Neural cell (in vitro differentiated cells): ENCODE measurements around the gene MAP3K7. TPM values are rescaled to one million over a fixed set of nuclear protein-coding genes. Genes with fewer than 3 reads are reported as not detected.

Experiments used
- H2AFZ ChIP-seq: fragments of 200-600, 300-800 bp; sonication (generic), shearing (Covaris generic); 2 replicates; pipeline ENCODE4 v1.6.0; 2014; ENCODE audit warnings: low read depth, mild to moderate bottlenecking, antibody characterized with exemption, low read length, moderate library complexity
- H3F3A ChIP-seq: fragments of 200-600 bp; shearing (Covaris generic); 2 replicates; pipeline ENCODE4 v1.6.1; 2016; ENCODE audit warnings: mild to moderate bottlenecking, moderate library complexity, mixed read lengths, antibody characterized with exemption, low read length; ENCODE audit not compliant: insufficient read depth, poor library complexity, severe bottlenecking
- H3K27ac ChIP-seq: fragments of 200-600, 300-800 bp; sonication (generic), shearing (Covaris generic); 2 replicates; pipeline ENCODE4 v1.5.1; 2014; ENCODE audit warnings: mild to moderate bottlenecking, low read length, moderate library complexity
- H3K27me3 ChIP-seq: fragments of 300-800, 200-600 bp; sonication (generic), shearing (Covaris generic); 2 replicates; pipeline ENCODE4 v1.6.0; 2014; ENCODE audit warnings: mild to moderate bottlenecking, low read depth, low read length, moderate library complexity; ENCODE audit not compliant: insufficient read depth
- H3K36me3 ChIP-seq: fragments of 300-800, 200-600 bp; sonication (generic), shearing (Covaris generic); 2 replicates; pipeline ENCODE4 v1.5.1; 2014; ENCODE audit warnings: mild to moderate bottlenecking, antibody characterized with exemption, low read length, moderate library complexity; ENCODE audit not compliant: insufficient read depth
- H3K4me2 ChIP-seq: fragments of 300-800, 200-600 bp; sonication (generic), shearing (Covaris generic); 2 replicates; pipeline ENCODE4 v1.6.0; 2014; ENCODE audit warnings: mild to moderate bottlenecking, low read length
- H3K4me3 ChIP-seq: fragments of 300-800, 200-600 bp; sonication (generic), shearing (Covaris generic); 2 replicates; pipeline ENCODE4 v1.5.1; 2014; ENCODE audit warnings: mild to moderate bottlenecking, low read length, moderate library complexity
- H3K79me2 ChIP-seq: fragments of 200-600 bp; shearing (Covaris generic); replicated peaks from 2 replicates; pipeline ENCODE4 v1.6.0; 2014; ENCODE audit warnings: mild to moderate bottlenecking, low read length, moderate library complexity; ENCODE audit not compliant: insufficient read depth
- H3K9ac ChIP-seq: fragments of 300-800, 200-600 bp; sonication (generic), shearing (Covaris generic); 2 replicates; pipeline ENCODE4 v1.6.1; 2016; ENCODE audit warnings: mild to moderate bottlenecking, low read length, mixed read lengths
- H3K9me2 ChIP-seq: fragments of 200-600 bp; shearing (Covaris generic); 2 replicates; pipeline ENCODE4 v1.6.1; 2016; ENCODE audit warnings: mild to moderate bottlenecking, low read length, mixed read lengths; ENCODE audit not compliant: insufficient read depth
- H3K9me3 ChIP-seq: fragments of 200-600, 300-800 bp; sonication (generic), shearing (Covaris generic); 2 replicates; pipeline ENCODE4 v1.6.1; 2016; ENCODE audit warnings: mild to moderate bottlenecking, mixed run types, low read length, moderate library complexity, mixed read lengths
- H4K20me1 ChIP-seq: fragments of 200-600 bp; shearing (Covaris generic); 2 replicates; pipeline ENCODE4 v1.6.1; 2016; ENCODE audit warnings: mild to moderate bottlenecking, mixed run types; ENCODE audit not compliant: insufficient read depth
- EP300 ChIP-seq: fragments of 450-650 bp; conservative IDR thresholded peaks from 2 replicates; pipeline ENCODE4 v1.6.1; 2014; ENCODE audit warnings: antibody characterized with exemption, mild to moderate bottlenecking, moderate library complexity; ENCODE audit not compliant: poor library complexity, severe bottlenecking
- EZH2 ChIP-seq: fragments of 200-600, 300-800 bp; shearing (Covaris generic), sonication (generic); IDR thresholded peaks from 2 replicates; pipeline ENCODE4 v1.6.1; 2014; ENCODE audit warnings: antibody characterized with exemption, low read length, borderline replicate concordance, mild to moderate bottlenecking; ENCODE audit not compliant: insufficient read depth, poor library complexity, severe bottlenecking
- MXI1 ChIP-seq: fragments of 450-650 bp; conservative IDR thresholded peaks from 2 replicates; pipeline ENCODE4 v1.6.1; 2014; ENCODE audit warnings: antibody characterized with exemption, mild to moderate bottlenecking; ENCODE audit not compliant: poor library complexity, severe bottlenecking
- POLR2AphosphoS5 ChIP-seq: IDR thresholded peaks from 2 replicates; pipeline ENCODE4 v1.6.1; 2012
- RAD21 ChIP-seq: fragments of 450-650 bp; conservative IDR thresholded peaks from 2 replicates; pipeline ENCODE4 v1.6.1; 2014; ENCODE audit warnings: antibody characterized with exemption, mild to moderate bottlenecking, moderate library complexity
- SMC3 ChIP-seq: fragments of 450-650 bp; conservative IDR thresholded peaks from 2 replicates; pipeline ENCODE4 v1.6.1; 2014; ENCODE audit warnings: antibody characterized with exemption, mild to moderate bottlenecking, moderate library complexity; ENCODE audit not compliant: poor library complexity
- TAF1 ChIP-seq: IDR thresholded peaks from 2 replicates; pipeline ENCODE4 v1.6.1; 2012; ENCODE audit warnings: low read depth
- polyA plus RNA-seq: library from polyadenylated mRNA; depleted of rRNA; stranded (reverse); fragments of >200 nt; gene quantifications from 2 replicates; pipeline ENCODE4 v1.2.3, GENCODE V29; 2014
- TF ChIP-seq, protein P1 (sequence below): fragments of 450-650 bp; IDR thresholded peaks from 2 replicates; pipeline ENCODE4 v1.5.1; 2014; ENCODE audit warnings: antibody characterized with exemption, mild to moderate bottlenecking, moderate library complexity; ENCODE audit not compliant: poor library complexity, severe bottlenecking
- TF ChIP-seq, protein P2 (sequence below): IDR thresholded peaks from 2 replicates; pipeline ENCODE4 v1.6.1; 2012; ENCODE audit warnings: borderline replicate concordance

Gene MAP3K7
- polyA plus RNA-seq, 1 donor from 2014 or later, result 71.6 TPM

DNA sequence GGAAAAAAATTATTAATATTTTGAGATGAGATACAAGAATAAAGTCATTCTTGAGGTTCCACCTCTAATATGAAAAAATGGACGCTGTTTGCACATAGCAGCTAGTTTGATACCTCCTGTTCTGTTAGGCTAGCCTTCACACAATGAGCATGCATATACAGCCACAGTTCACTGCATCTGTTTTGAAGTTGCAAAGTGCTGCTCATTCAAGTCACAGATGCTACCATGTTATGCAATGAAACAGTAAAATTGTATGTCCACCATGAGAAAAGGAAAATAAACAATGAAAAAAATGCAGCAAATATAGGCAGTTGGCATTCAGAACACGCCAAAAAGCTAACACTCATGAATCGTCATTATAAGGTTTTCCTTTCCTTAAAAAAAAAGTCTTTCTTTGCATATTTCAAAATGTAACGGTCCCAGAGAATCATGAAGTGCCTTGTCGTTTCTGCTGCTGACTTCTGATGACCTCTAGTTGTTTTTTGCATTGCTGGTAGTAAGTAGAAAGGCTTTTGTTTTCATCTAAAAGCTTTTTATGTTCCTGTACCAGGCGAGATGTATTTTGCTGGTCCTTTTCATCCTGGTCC, 70.7 kb downstream of the MAP3K7 start:
- no peak overlapping the region for H3K9ac ChIP-seq
- H3K27me3 ChIP-seq, result no peaks in the 10 kb centered on the region
- H3K9me3 ChIP-seq, result no peaks in the 10 kb centered on the region
- TF ChIP-seq RAD21 (no peak), EZH2 (no peak), EP300 (no peak), MXI1 (no peak), SMC3 (no peak), POLR2AphosphoS5 (no peak), TAF1 (no peak)
- TF ChIP-seq, protein P1, sequence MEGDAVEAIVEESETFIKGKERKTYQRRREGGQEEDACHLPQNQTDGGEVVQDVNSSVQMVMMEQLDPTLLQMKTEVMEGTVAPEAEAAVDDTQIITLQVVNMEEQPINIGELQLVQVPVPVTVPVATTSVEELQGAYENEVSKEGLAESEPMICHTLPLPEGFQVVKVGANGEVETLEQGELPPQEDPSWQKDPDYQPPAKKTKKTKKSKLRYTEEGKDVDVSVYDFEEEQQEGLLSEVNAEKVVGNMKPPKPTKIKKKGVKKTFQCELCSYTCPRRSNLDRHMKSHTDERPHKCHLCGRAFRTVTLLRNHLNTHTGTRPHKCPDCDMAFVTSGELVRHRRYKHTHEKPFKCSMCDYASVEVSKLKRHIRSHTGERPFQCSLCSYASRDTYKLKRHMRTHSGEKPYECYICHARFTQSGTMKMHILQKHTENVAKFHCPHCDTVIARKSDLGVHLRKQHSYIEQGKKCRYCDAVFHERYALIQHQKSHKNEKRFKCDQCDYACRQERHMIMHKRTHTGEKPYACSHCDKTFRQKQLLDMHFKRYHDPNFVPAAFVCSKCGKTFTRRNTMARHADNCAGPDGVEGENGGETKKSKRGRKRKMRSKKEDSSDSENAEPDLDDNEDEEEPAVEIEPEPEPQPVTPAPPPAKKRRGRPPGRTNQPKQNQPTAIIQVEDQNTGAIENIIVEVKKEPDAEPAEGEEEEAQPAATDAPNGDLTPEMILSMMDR, result no peak
- TF ChIP-seq, protein P2, sequence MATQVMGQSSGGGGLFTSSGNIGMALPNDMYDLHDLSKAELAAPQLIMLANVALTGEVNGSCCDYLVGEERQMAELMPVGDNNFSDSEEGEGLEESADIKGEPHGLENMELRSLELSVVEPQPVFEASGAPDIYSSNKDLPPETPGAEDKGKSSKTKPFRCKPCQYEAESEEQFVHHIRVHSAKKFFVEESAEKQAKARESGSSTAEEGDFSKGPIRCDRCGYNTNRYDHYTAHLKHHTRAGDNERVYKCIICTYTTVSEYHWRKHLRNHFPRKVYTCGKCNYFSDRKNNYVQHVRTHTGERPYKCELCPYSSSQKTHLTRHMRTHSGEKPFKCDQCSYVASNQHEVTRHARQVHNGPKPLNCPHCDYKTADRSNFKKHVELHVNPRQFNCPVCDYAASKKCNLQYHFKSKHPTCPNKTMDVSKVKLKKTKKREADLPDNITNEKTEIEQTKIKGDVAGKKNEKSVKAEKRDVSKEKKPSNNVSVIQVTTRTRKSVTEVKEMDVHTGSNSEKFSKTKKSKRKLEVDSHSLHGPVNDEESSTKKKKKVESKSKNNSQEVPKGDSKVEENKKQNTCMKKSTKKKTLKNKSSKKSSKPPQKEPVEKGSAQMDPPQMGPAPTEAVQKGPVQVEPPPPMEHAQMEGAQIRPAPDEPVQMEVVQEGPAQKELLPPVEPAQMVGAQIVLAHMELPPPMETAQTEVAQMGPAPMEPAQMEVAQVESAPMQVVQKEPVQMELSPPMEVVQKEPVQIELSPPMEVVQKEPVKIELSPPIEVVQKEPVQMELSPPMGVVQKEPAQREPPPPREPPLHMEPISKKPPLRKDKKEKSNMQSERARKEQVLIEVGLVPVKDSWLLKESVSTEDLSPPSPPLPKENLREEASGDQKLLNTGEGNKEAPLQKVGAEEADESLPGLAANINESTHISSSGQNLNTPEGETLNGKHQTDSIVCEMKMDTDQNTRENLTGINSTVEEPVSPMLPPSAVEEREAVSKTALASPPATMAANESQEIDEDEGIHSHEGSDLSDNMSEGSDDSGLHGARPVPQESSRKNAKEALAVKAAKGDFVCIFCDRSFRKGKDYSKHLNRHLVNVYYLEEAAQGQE, result no peak
- H3K27ac ChIP-seq, result no peak overlapping the region
- no peak overlapping the region for H2AFZ ChIP-seq
- H3K9me2 ChIP-seq, result no peaks in the 10 kb centered on the region
- peaks cover 19% of the 10 kb centered on the region for H3K36me3 ChIP-seq
- H3K4me2 ChIP-seq, result no peak overlapping the region
- H4K20me1 ChIP-seq, result no peaks in the 10 kb centered on the region
- no peak overlapping the region for H3K4me3 ChIP-seq
- H3K79me2 ChIP-seq, result no peaks in the 10 kb centered on the region
- H3F3A ChIP-seq, result no peaks in the 10 kb centered on the region

DNA sequence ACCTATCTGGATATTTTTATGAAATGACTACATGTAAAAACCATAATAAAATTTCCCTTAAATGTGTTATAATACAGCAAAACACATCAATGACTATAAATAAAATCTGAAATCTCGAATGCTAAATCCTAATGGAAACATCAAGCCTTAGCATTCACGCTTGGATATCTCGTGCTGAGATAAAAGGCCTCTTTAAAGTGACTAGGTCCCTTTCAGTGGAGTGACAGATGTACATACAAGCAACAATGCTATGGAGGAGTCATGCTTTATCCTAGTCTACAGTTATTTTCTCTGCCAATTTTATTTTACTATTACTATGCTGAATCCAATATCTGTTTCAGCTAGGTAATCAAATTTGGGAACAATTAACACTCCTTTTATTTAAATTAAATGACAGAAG, 72.4 kb downstream of the MAP3K7 start:
- Histone ChIP-seq H3K79me2 (no peaks in the 10 kb centered on the region), H3K27ac (no peak overlapping the region), H3K36me3 (peaks cover 13% of the 10 kb centered on the region), H3K9me3 (no peaks in the 10 kb centered on the region), H3K9me2 (no peaks in the 10 kb centered on the region), H3K4me2 (no peak overlapping the region), H3K27me3 (no peaks in the 10 kb centered on the region), H3K4me3 (no peak overlapping the region), H3K9ac (no peak overlapping the region), H2AFZ (no peak overlapping the region), H3F3A (no peaks in the 10 kb centered on the region), H4K20me1 (no peaks in the 10 kb centered on the region)
- no peak for TF ChIP-seq RAD21
- no peak for TF ChIP-seq TAF1
- TF ChIP-seq, protein P1, result no peak
- TF ChIP-seq SMC3, result no peak
- no peak for TF ChIP-seq EP300
- no peak for TF ChIP-seq MXI1
- TF ChIP-seq EZH2, result no peak
- TF ChIP-seq, protein P2, result no peak
- no peak for TF ChIP-seq POLR2AphosphoS5
